GM19467 (cell line): ENCODE measurements around the gene SLC2A9.

ENCODE experiments used
- ATAC-seq: cut with Tn5 transposase; IDR thresholded peaks from one replicate; pipeline ENCODE4 v1.9.1; 2021; ENCODE audit warnings: mild to moderate bottlenecking, moderate library complexity; ENCODE audit not compliant: unreplicated experiment

SLC2A9 gene

DNA sequence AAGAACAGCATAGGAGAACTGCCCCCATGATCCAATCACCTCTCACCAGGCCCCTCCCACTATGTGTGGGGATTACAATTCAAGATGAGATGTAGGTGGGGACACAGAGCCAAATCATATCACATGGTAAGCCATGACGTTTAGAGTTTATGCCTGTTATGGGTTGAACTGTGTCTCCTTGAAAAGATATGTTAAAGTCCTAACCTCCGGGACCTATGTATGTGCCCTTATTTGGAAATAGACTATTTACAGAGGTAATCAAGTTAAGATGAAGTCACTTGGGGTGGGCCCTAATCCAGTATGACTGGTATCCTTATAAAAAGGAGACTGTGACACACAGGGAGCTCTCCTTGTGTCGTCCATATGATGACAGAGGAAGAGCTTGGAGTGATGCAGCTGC lies 25.2 kb upstream of the SLC2A9 start:
- no peak for ATAC-seq

DNA sequence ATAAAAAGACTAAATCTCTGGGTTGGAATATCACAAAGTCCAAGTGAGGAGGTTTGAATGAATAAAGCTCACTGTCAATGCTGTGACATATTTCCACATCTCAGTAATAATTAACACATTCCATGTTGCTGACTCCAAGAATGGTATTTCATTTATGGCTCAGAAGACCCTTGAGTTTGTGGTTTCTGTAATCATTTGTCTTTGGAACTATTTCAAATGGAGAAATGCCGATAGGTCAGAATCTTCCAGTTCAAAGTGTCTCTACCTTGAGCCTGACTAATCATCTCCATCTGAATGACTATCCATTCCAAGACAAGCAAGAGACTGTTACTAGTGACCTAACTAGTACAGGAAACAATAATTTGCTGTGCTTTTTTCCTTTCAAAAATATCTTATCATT lies 24.2 kb upstream of the SLC2A9 start:
- ATAC-seq, result no peak

DNA sequence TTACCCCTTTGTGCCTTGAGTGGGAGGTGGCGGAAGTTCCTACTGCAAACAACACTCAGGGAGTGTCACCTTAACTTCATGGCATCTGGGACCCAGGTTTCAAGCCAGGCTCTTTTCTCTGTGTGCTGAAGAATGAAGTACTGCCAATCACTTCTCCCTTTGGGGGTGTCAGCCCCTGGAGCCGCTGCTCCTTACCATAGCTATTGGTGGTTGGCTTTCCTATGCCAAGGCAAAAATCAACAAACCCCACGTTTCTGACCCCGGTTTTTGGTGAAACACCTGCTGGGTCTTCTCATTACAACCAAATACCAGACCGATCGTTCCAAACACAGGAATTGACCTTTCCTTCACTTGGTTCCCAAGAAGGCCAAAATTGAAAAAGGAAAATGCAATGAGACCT lies 19.7 kb upstream of the SLC2A9 start:
- no peak for ATAC-seq

DNA sequence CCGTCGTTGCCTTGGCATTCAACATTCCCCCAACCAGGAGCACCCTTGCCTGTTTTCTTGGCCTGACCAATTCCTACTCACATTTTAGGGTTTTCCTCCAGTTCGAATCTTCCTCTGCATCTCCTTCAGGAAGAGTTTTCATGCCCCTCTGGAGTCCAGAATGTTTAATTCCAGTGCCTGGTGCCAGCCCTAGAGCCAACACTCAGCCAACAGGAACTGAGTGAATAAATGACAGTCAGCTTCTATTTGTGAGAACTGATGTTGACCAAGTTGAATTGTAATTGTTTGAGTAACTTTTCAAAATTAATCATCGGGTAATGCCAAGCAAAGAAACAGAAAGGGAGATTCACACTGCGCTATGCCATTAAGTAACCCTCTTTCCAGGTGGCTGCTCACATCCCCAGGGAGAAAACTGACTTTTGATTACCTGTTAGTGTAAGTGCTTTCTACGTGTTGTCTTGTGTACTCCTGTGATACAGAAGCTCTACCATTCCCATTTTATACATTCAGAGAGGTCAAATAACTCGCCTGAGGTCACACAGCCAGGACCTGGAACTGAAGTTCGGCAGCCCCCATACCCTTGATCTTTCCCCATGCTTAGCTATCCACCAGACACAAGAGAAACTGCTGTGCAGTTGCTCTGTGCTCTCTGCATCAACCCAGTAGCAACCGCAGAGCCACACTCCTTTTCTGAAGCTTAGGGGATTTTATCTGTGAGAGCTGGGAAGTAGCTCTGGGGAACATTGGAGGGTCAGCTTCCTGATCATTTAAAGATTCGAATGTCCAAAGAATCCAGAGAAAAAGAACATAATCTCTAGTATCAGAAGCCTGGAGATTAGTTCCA lies 19.0 kb upstream of the SLC2A9 start:
- no peak for ATAC-seq

DNA sequence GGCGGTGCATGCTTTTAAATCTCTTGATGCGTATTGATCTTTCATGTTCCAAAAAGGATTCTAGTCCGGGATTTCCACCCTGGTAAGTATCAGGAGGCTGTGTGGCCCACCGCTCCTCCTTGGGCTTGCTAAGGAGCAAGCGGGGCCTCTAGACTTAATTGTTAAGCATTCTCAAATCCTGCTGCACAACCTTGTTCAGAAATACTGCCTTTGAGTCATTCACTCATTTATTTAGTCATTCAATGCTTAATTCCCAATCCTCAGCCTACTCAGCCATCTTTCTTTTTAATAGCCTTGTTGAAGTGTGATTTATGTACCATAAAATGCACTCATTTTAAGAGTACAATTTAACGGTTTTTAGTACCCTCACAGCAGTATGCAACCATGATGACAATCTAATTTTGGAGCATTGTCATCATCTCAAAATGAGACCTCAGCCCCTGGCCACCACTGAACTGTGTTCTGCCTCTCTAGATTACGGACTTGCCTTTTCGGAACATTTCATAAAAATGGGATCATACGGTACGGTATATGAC lies 15.6 kb upstream of the SLC2A9 start:
- no peak for ATAC-seq

DNA sequence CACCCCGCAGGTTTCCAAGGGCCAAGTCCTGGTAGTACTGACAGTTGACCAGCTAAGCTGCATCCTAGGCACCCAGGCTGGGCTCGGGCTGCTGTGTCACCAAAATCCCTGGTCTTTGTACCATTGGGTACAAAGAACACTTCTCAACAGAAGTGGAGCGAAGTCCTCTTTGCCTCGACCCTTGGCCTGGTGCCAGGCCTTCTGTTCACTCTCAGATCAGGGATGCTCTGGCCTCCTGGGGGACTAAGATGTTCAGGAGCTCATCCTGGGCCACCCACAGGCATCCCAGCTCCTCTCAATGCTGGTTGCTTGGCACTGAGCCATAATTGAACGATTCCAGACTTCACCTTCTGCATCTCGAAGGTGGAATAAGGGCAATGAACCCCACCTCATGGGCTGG lies 13.8 kb upstream of the SLC2A9 start:
- ATAC-seq, result no peak

DNA sequence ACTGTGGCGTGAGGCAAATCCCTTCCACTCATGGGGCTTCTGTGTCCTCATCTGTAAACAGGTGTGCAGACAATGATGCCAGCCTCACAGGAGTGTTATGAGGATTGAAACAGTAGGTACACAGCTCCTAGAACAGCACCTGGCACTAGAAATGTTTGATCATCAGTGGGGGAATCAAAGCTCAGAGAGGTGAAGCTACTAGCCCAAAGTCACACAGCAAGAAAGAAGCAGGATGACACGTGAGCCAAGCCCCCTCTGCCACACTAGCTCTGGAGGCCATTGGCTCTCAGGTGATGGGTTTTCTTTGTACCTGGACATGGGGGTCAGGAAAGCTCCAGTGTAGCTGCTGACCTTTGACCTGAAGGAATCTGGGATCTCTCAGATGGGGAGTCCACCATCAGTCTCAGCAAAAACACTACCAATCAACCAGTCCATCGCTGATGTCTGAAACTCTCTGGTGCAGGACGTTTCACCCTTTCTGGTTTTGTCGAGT lies 13.4 kb upstream of the SLC2A9 start:
- ATAC-seq, result no peak

DNA sequence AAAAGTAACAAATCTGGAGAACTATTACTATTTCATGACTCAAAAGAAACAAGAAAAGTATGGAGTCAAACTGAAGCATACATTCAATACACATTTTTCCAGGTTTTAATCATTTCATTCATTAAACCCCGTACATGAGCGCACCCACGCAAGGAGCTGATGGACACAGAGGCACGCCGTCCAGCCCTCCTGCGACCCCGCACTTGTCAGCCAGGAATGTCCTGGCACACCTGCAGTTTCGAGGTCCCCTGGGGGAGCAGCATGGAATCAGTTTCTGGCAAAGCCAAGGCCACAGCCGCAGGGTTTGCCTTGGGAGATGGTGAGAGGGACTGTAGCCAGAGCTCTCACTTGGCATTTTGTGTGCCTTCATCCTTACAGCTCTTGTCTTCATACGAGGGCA lies 12.8 kb upstream of the SLC2A9 start:
- ATAC-seq, result no peak

DNA sequence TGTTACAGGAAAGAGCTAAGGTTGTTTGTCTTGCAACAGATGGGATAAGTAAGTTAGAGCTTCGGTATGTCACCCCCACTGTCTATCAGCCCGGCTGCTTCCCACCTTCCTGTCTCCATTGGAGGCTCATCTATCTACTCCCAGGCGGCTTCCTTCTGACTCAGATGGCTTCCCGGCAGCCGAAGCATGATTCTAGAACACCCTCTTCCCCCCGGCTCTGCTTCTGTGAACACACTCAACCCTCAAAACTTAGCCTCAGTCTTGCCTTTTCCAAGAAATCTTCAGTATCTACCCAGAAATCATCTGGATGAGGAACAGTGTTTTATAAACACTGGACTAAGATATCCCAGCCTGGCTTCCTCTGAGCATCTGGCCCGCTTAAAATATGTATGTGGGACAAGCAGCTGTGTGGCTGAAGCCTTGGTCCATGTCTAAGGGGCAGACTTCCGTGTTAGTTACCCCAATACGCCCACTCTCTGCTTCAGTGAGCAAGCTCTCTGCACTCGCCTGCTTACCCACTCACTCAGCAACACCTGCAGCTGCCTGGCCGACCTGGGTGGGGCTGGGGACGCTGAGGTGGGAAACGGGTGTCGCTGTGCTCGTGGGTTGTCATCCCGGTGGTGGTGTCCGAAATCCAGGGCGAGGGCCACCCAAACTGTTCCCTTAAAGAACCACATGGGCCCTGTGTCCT lies 12.0 kb upstream of the SLC2A9 start:
- no peak for ATAC-seq

DNA sequence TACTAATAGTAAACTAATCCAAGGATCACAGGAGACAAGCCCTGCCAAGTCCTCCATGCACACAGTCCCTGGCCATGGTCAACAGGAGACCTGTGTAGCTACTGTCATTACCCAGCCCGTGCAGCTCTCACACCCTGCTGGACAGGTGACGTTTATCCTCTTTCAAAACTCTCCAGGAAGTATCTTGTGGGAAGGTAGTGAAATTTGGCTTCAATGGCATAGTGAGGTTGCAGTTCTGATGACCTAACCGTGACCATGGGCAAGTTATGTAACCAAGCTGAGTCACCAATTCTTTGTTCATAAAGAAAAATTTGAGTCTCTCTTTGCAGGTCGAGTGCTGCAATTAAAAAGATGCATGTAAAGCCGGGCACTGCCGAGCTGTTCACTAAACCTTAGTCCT lies 11.3 kb upstream of the SLC2A9 start:
- ATAC-seq, result no peak

DNA sequence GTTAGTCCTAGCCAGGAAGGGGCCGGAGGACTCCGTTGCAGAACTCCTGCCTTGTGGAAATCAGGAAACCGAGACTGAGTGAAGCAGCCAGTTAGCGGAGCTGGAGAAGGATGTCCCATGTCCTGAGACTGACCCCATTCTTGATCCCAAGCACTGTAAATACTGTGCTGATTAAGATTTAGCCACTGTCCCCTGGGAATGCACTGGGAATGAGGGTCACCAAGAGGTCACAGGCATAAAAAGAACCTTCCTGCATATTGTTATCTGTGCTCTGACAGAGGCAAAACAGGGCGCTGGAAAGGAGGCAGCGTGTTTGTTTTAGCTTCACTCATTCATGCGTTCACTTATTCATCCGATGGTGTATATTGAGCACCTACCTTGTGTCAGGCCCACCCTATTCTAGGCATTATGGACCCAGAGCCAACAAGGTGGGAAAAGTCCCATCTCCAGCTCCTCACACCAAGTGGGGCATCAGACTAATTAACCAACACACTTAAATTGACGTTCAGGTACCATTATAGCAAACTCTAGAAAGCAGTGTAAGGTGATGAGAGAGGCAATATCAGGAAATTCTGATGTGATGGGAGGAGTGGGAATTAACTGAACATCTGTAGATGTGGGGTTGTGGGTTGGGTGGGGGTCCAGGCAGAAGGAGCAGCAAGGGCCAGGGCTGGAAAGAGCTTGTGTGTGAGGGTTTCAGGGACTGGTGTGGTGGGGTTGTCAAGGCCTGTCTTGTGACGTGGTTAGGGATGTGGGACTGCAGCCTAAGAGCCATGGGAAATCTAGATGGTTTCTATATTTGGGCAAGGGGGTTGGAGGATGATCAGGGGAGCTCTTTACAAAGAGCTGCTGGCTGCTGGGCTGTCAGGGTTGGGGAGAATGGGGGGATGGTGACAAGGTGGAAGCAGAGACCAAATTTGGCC lies 10.6 kb upstream of the SLC2A9 start:
- no peak for ATAC-seq

DNA sequence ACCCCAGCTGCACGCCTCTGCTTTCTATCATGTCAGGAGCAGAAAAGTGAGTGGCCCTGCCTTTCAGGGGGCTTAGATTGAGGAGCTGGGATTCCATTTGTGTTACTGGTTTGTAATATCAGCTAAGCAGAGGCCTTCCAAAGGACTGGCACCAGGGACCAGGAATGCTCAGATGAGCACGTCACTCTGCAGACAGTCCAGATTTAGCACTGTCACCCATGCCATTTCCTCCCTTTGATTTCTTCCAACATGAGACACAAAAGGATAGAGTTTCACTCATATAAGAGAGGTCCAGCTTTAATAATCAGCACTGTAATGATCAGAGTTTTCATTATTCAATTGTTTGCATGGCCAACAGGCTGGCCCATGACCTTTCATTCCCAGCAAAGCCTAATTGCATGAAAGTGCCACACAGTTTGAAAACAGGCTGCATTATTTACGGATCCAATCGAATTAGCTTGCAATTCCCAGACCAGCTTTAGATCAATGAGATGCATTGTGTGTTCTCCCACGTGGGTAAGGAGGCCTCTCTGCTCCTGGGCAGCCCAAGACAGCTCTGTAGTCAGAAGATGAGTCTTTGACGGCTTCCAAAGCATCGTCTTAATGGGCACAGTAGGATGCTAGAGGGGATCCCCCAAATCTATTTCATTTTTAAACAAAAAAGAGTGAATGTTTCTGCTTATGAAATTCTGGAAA lies 9.8 kb upstream of the SLC2A9 start:
- ATAC-seq, result no peak

DNA sequence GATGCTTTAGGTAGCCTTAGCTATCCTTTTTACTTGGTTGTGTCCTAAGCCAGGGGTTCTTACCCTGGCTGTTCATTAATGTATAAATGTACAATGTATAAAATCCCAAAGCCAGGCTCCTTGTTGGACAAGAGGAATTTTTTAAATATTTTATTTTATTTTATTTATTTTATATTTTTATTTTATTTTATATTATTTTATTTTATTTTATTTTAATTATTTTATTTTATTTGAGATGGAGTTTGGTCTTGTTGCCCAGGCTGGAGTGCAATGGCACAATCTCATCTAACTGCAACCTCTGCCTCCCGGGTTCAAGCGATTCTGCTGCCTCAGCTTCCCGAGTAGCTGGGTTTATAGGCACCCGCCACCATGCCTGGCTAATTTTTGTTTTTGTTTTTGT lies 8.1 kb upstream of the SLC2A9 start:
- ATAC-seq, result no peak

DNA sequence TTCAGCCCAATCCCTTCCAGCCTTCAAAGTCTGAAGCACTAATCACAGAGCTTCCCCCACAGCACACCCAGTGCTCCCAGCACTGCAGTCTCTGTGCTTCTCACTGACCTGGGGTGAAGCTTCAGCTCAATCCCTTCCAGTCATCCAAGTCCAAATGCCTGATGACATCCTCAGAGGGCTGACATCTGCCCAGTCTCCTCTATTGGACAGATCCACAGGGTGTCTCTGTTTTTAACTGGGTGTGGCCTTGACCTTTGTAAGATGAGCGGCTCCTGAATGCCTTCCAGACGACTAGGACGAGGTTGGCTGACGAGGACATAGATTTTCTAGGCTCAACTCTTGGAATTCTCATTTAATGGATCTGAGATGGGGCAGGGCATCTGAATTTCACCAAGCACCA lies 7.6 kb upstream of the SLC2A9 start:
- no peak for ATAC-seq

DNA sequence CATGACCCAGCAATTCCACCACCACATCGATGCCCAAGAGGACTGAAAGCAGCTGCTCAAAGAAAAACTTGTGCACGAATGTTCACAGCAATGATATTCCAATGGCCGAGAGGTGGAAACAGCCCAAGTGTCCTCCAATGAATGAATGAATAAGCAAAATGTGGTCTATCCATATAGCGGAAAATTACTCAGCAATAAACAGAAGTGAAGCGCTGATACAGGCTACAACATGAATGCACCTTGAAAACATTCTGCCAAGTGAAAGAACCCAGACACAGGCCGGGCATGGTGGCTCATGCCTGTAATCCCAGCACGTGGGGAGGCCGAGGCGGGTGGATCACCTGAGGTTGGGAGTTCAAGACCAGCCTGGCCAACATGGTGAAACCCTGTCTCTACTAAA lies 5.2 kb upstream of the SLC2A9 start:
- ATAC-seq, result no peak

DNA sequence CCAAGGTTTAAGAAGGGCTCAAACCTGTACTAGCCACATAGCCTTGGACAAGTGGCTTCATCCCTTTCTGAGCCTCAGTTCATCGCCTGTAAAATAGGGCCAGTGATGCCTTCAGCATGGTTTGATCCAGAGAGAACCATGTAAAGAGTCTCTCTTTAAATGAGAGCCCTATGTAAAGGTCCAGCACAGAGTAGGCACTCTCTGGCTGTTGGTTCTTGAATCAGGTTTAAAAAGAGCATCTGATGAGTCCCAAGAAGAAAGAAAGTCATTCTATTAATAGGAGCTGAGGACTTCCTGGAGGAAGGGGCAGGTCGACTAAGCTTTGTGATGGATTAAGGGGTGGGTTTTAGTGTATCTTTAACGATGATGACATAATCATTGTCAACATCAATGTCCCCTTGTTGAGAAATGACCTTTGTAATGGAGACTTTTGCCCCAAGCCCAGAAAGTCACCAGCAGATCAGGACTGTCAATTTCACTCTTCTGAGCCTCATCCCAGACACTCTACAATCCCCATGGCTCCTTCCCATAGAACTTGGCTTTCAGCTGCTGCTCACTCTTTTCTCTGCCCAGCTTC lies 4.0 kb upstream of the SLC2A9 start:
- no peak for ATAC-seq

DNA sequence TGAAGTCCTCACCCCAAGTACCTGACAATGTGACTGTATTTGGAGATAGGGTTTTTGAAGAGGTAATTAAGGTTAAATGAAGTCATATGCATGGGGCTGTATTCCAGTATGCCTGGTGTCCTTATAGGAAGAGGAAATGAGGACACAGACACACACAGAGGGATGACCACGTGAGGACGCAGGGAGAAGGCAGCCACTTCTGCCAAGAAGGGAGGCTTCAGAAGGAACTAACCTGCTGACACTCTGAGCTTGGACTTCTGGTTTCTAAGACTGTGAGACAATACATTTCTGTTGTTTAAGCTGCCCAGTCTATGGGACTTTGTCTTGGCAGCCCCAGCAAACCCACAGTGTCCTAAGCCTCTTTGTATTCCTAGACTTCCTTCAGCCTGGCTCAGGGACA lies 3.0 kb upstream of the SLC2A9 start:
- no peak for ATAC-seq

DNA sequence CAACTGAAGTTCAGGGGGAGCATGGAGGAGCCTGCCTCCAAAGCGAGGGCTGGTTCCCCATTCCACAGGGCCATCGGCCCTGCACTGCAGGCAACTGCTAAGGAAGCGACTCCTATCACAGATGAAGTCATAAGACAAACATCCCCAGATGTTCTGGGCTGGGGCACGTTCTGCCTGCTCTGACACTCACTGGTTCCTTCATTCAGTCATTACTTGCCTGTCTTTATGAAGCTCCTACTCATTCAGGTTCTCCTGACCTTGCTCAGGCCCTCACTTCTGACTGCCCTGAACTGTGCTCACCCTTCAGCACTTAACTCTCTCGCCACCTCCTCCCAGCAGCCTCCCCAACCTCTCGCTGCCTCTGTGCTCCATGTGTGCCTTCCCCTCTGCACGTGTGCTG lies 2.5 kb upstream of the SLC2A9 start:
- ATAC-seq, result no peak

DNA sequence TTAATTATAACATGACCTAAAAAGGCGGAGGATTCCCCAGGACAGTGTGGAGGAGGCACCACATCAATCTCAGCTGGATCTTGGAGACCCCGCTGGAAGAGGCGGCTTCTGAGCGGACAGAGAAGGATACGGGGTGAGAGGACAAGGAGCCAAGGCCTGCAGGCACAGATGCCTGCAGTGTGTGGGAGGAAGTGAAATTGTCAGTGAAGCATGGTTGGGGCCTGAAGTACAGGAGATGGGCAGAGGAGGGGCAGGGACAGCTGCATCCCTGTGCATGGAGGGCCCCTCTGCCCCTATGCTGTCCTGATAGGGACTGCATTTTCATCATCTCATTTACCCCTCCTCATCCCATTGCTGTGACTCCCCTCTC lies 1.7 kb upstream of the SLC2A9 start:
- ATAC-seq, result no peak

DNA sequence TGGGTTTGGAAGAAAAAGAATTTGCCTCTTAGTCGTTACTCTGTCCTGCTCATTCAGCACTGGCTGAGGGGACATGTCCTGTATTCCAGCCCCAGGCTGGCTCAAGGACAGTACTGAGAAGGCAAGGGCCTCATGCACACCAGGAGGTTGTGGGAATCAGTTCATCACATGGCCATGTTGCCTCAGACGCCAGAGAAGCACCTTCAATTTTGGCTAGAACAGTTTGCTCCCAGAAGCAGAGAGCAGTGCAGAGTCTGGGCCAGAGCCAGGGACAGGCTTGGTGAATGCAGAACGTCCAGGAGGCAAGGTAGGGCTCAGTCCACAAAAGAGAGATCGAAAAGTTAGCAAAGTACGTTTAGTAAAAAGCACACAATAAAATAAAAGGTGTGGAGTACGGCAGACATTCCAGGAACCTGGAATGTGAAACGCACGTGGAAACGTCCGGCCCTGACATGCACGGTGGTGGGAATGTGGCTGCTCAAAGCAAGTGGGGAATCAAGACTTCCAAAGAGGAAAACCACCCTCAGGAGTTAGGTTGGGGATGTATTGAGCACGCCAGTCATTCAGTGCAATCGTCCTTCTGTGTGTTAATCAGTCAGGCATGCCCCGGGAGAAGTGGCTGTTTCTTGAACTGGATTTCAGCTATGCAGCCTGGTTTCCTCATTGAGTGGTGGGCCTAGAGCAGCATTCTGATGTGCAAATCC lies 1.2 kb upstream of the SLC2A9 start:
- ATAC-seq, result no peak
